Right lobe of liver (tissue), 6 donors: ENCODE data around the gene PLA2G2D. TPM values are rescaled to one million over a fixed set of nuclear protein-coding genes. Genes with fewer than 3 reads are reported as not detected.

Source experiments
- ATAC-seq, 4 donors: fragments of 200-7000 bp; cut with Tn5 transposase; one replicate each; pipeline ENCODE4 v1.9.1; 2020; ENCODE audit warnings: mild to moderate bottlenecking in 4 of 4, moderate library complexity in 4 of 4
- DNase-seq, 3 donors: peaks; one replicate each; pipeline ENCODE4 v3.0.0-alpha.2; 2020
- H3K27ac ChIP-seq, 3 donors: fragments of 200-600 bp; one replicate each; pipeline ENCODE4 v1.8.0; 2022
- H3K27me3 ChIP-seq, 2 donors: fragments of 200-600 bp; one replicate each; pipeline ENCODE4 v1.8.0; 2022
- H3K36me3 ChIP-seq, 4 donors: fragments of 200-600 bp; sonication (generic) in 1 of 4; one replicate each; pipeline versions ENCODE4 v1.5.1 to v1.8.0; 2017 to 2022; ENCODE audit warnings: control low read depth in 1 of 4
- H3K4me1 ChIP-seq, 4 donors: fragments of 200-600 bp; sonication (generic) in 1 of 4; one replicate each; pipeline versions ENCODE4 v1.5.1 to v1.8.0; 2017 to 2022; ENCODE audit warnings: control low read depth in 1 of 4
- H3K4me3 ChIP-seq, 3 donors: fragments of 200-600 bp; one replicate each; pipeline ENCODE4 v1.8.0; 2022
- H3K9me3 ChIP-seq, 4 donors: fragments of 200-600 bp; sonication (generic) in 1 of 4; one replicate each; pipeline versions ENCODE4 v1.5.1 to v1.8.0; 2017 to 2022; ENCODE audit warnings: control low read depth in 1 of 4
- CTCF ChIP-seq, 4 donors: fragments of 200-600 bp in 3 of 4; fragments of 450-650 bp in 1 of 4; IDR thresholded peaks; one replicate each; pipeline versions ENCODE4 v1.5.1 to v1.8.0; 2016 to 2022; ENCODE audit warnings: antibody characterized with exemption in 4 of 4, mild to moderate bottlenecking in 2 of 4
- POLR2A ChIP-seq: fragments of 450-650 bp; IDR thresholded peaks from one replicate; pipeline ENCODE4 v1.6.1; 2017; ENCODE audit warnings: antibody characterized with exemption, mild to moderate bottlenecking
- WGBS: methylation state at CpG from one replicate; pipeline ENCODE4 v1.1.6; 2018; ENCODE audit warnings: low coverage, low lambda C conversion rate; ENCODE audit not compliant: insufficient coverage; ENCODE audit errors: missing lambda C conversion rate; 5-methylcytosine and 5-hydroxymethylcytosine counted together
- intact Hi-C, 2 donors: fragments of 100-400 bp; cut with DNase I; formaldehyde crosslinking; loops; one replicate each; pipeline versions ENCODE4 v1.11.2 to v1.14.1; 2022
- total RNA-seq, 6 experiments: library from RNA; depleted of rRNA in 2 of 6; stranded (reverse); fragments of >200 nt in 2 of 6; fragmentation: NEBNext Ultra II Directional in 3 of 6; extraction: Animal tissue kit (Norgen Biotek cat#: 25700) in 3 of 6; gene quantifications; one replicate each; pipeline versions ENCODE4 v1.1.0 to v1.2.4, GENCODE V29; 2016 to 2023
- donor health status: DM: no; HTN: yes; CAD: no.
- donor health status: DM: no; HTN: no; CAD: no.
- donor health status: DM: no; HTN: no; CAD: no.
- donor health status: DM: no; HTN: yes; CAD: no.
- donor health status: DM: no; HTN: yes; CAD: no.

PLA2G2D gene
- total RNA-seq, 6 experiments from 2014 or later: 0.10 TPM; not detected in 5

DNA sequence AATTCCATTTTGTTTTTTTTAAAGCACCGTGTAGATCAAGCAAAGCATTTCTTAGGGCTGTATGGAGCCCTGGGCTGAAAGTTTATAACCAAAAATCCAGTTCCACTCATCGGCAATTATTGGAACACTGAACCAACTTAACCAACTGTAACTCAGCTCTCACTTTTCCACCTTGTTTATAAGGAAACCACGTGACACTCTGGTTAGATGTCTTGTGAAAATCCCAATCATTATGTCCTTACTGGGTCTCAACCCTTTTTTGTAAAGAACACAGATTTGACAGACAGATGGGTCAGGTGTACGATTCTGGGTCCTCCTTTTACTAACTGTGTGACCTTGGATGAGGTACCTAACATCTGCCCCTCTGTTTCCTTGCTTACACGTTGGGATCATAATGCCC is 43.1 kb downstream of the PLA2G2D start:
- TF ChIP-seq CTCF (IDR thresholded peaks at IDR 0.05) (no peak), POLR2A (no peak)
- Histone ChIP-seq H3K27me3 (no peaks in the 10 kb centered on the region), H3K4me3 (no peak overlapping the region), H3K36me3 (no peaks in the 10 kb centered on the region), H3K27ac (no peak overlapping the region), H3K4me1 (no peaks in the 10 kb centered on the region), H3K9me3 (no peaks in the 10 kb centered on the region)
- DNase-seq: no peak
- WGBS: 49% methylated on average over 5 of the region's 5 CpGs
- ATAC-seq: no peak
- intact Hi-C loops: no loop called here

- ATAC-seq: no peak
- WGBS: 56% methylated on average over 2 of the region's 2 CpGs
- intact Hi-C loops: no loop called here
These were observed 44.0 kb downstream of the PLA2G2D start for GRCh38 chr1:20075345-20075744.

GRCh38 chr1:20074725-20075171 is 44.6 kb downstream of the PLA2G2D start:
- intact Hi-C loops: no loop called here
- DNase-seq: no peak

More at GRCh38 chr1:20075345-20075744, 44.0 kb downstream of the PLA2G2D start:
- no peak for TF ChIP-seq CTCF (IDR thresholded peaks at IDR 0.05)
- TF ChIP-seq POLR2A: no peak
- H3K27me3 ChIP-seq: no peaks in the 10 kb centered on the region
- H3K4me3 ChIP-seq: no peak overlapping the region
- H3K4me1 ChIP-seq: no peaks in the 10 kb centered on the region
- no peak overlapping the region for H3K27ac ChIP-seq
- no peaks in the 10 kb centered on the region for H3K9me3 ChIP-seq
- no peak for DNase-seq
- H3K36me3 ChIP-seq: no peaks in the 10 kb centered on the region

GRCh38 chr1:20074055-20074724 is 45.1 kb downstream of the PLA2G2D start:
- 83% methylated on average over 11 of the region's 11 CpGs for WGBS
- Histone ChIP-seq H3K27ac (no peak overlapping the region), H3K9me3 (no peaks in the 10 kb centered on the region), H3K27me3 (no peaks in the 10 kb centered on the region), H3K4me3 (no peak overlapping the region), H3K4me1 (no peaks in the 10 kb centered on the region), H3K36me3 (no peaks in the 10 kb centered on the region)
- intact Hi-C loops: no loop called here
- ATAC-seq (no peak), DNase-seq (no peak)
- TF ChIP-seq POLR2A: no peak
- no peak for TF ChIP-seq CTCF (IDR thresholded peaks at IDR 0.05)

More at GRCh38 chr1:20074725-20075171, 44.6 kb downstream of the PLA2G2D start:
- no peak for TF ChIP-seq POLR2A
- TF ChIP-seq CTCF (IDR thresholded peaks at IDR 0.05): no peak
- H3K27ac ChIP-seq: no peak overlapping the region
- no peaks in the 10 kb centered on the region for H3K27me3 ChIP-seq
- H3K9me3 ChIP-seq: no peaks in the 10 kb centered on the region
- WGBS: 14% methylated on average over 1 of the region's 8 CpGs
- H3K36me3 ChIP-seq: no peaks in the 10 kb centered on the region
- H3K4me1 ChIP-seq: no peaks in the 10 kb centered on the region
- ATAC-seq: no peak
- H3K4me3 ChIP-seq: no peak overlapping the region
